PC-3 (cell line): Measurements from ENCODE around the gene C11orf58. TPM values are rescaled to one million over a fixed set of nuclear protein-coding genes. Genes with fewer than 3 reads are reported as not detected.
A peak's percentile ranks its signal among the peaks of the same experiment; 100 is the strongest.

Source experiments
- ATAC-seq: fragments of 200-7000 bp; cut with Tn5 transposase; 2 replicates; pipeline ENCODE4 v1.9.1; 2020; ENCODE audit warnings: mild to moderate bottlenecking, moderate library complexity
- BruUV-seq: library from RNA; stranded (reverse); fragments of 400-500 nt; replicated peaks from 2 replicates; lab custom pipeline; 2021; lab: Mats Ljungman, UMichigan
- CTCF ChIA-PET: fragments of 300-600 bp; sonication (Branson Sonifier 250); formaldehyde crosslinking; loops from one replicate; lab custom pipeline; 2022; ENCODE audit warnings: antibody characterized with exemption; lab: Charles Lee
- POLR2A ChIA-PET: fragments of 300-600 bp; sonication (Branson Sonifier 250); formaldehyde crosslinking; loops from one replicate; lab custom pipeline; 2022; ENCODE audit warnings: antibody characterized with exemption; ENCODE audit not compliant: unreplicated experiment; lab: Charles Lee
- DNase-seq: peaks from one replicate; pipeline ENCODE4 v3.0.0-alpha.2; 2015
- H2AFZ ChIP-seq: fragments of 300-600 bp; sonication (generic); 2 replicates; pipeline ENCODE4 v1.6.0; 2016; ENCODE audit warnings: antibody characterized with exemption, low read length
- H3F3A ChIP-seq: fragments of 300-600 bp; sonication (generic); one replicate; pipeline ENCODE4 v1.6.0; 2017; ENCODE audit warnings: antibody characterized with exemption, low read length, control low read depth, mild to moderate bottlenecking; ENCODE audit not compliant: unreplicated experiment
- H3K27ac ChIP-seq: fragments of 300-600 bp; sonication (generic); 2 replicates; pipeline ENCODE4 v1.5.1; 2016; ENCODE audit warnings: mild to moderate bottlenecking, low read length
- H3K27me3 ChIP-seq: fragments of 300-600 bp; sonication (generic); 2 replicates; pipeline ENCODE4 v1.6.1; 2016; ENCODE audit warnings: low read length, mixed read lengths
- H3K36me3 ChIP-seq: fragments of 300-600 bp; sonication (generic); 2 replicates; pipeline ENCODE4 v1.6.1; 2016; ENCODE audit warnings: low read depth, mixed run types, low read length, mixed read lengths
- H3K4me1 ChIP-seq: fragments of 300-600 bp; sonication (generic); 2 replicates; pipeline ENCODE4 v1.5.1; 2016; ENCODE audit warnings: low read length; ENCODE audit not compliant: insufficient read depth
- H3K4me2 ChIP-seq: fragments of 300-600 bp; sonication (generic); 2 replicates; pipeline ENCODE4 v1.6.0; 2016; ENCODE audit warnings: low read length
- H3K4me3 ChIP-seq: fragments of 300-600 bp; sonication (generic); 2 replicates; pipeline ENCODE4 v1.5.1; 2016; ENCODE audit warnings: mild to moderate bottlenecking, low read length, mixed read lengths
- H3K79me2 ChIP-seq: fragments of 300-600 bp; sonication (generic); 2 replicates; pipeline ENCODE4 v1.6.1; 2017; ENCODE audit warnings: low read length, mixed read lengths
- H3K9ac ChIP-seq: fragments of 300-600 bp; sonication (generic); 2 replicates; pipeline ENCODE4 v1.6.0; 2016; ENCODE audit warnings: mild to moderate bottlenecking, low read length
- H3K9me2 ChIP-seq: fragments of 300-600 bp; sonication (generic); replicated peaks from 2 replicates; pipeline ENCODE4 v1.6.1; 2016; ENCODE audit warnings: mixed run types, low read length, mixed read lengths
- H3K9me3 ChIP-seq: fragments of 300-600 bp; sonication (generic); 2 replicates; pipeline ENCODE4 v1.6.1; 2016; ENCODE audit warnings: low read length, mixed read lengths
- H4K20me1 ChIP-seq: fragments of 300-600 bp; sonication (generic); 2 replicates; pipeline ENCODE4 v1.6.1; 2016; ENCODE audit warnings: low read length, mixed read lengths
- CTCF ChIP-seq: fragments of 300-600 bp; sonication (generic); conservative IDR thresholded peaks from 2 replicates; pipeline ENCODE4 v1.5.1; 2017; ENCODE audit warnings: antibody characterized with exemption, low read depth, mild to moderate bottlenecking, low read length
- EZH2 ChIP-seq: fragments of 300-600 bp; sonication (generic); IDR thresholded peaks from one replicate; pipeline ENCODE4 v1.6.1; 2017; ENCODE audit warnings: antibody characterized with exemption, mild to moderate bottlenecking, low read length; ENCODE audit not compliant: unreplicated experiment
- EZH2phosphoT487 ChIP-seq: fragments of 300-600 bp; sonication (generic); IDR thresholded peaks from 2 replicates; pipeline ENCODE4 v1.6.1; 2018; ENCODE audit warnings: mild to moderate bottlenecking, antibody characterized with exemption, low read length, borderline replicate concordance
- intact Hi-C: fragments of 100-400 bp; cut with micrococcal nuclease; formaldehyde crosslinking; loops from 2 replicates; pipeline ENCODE4 v1.9.0; 2023
- total RNA-seq: library from RNA; depleted of rRNA; stranded (reverse); fragments of >200 nt; gene quantifications from 2 replicates; pipeline ENCODE4 v1.2.3, GENCODE V29; 2014

Gene C11orf58
- total RNA-seq, 1 experiment from 2014 or later = 157 TPM

GRCh38 chr11:16806791-16807190 is 68.3 kb downstream of the C11orf58 start:
- Histone ChIP-seq H3K27me3 (no peaks in the 10 kb centered on the region), H3K4me1 (peaks cover 39% of the 10 kb centered on the region), H3K9me3 (no peaks in the 10 kb centered on the region), H3K79me2 (no peaks in the 10 kb centered on the region), H2AFZ (no peak overlapping the region), H3K36me3 (0 out of 2 replicates have a peak, but pooled peaks cover 5% of the 10 kb centered on the region), H3K4me2 (0 out of 2 replicates have a peak overlapping the region, but pooled peaks have one; percentile 28), H3F3A (no peaks in the 10 kb centered on the region), H4K20me1 (no peaks in the 10 kb centered on the region), H3K9ac (no peak overlapping the region), H3K9me2 (no peaks in the 10 kb centered on the region), H3K4me3 (no peak overlapping the region), H3K27ac (no peak overlapping the region)
- no TSS peak for BruUV-seq
- intact Hi-C loops = no loop called here
- ATAC-seq = no peak
- CTCF ChIA-PET = interaction anchor here (1.0 kb wide), 1 partner anchor 13 kb away, joined by 3 read pairs; no protein-coding TSS in a partner anchor
- POLR2A ChIA-PET = no interaction called here
- TF ChIP-seq EZH2 = no peak
- no peak for TF ChIP-seq CTCF
- no peak for TF ChIP-seq EZH2phosphoT487
- DNase-seq = no peak

- Histone ChIP-seq H3K27ac (no peak overlapping the region), H4K20me1 (no peaks in the 10 kb centered on the region), H3K36me3 (0 out of 2 replicates have a peak, but pooled peaks cover 5% of the 10 kb centered on the region), H3K4me2 (no peak overlapping the region), H3K4me1 (peaks cover 39% of the 10 kb centered on the region), H3K9me2 (no peaks in the 10 kb centered on the region), H3K4me3 (no peak overlapping the region), H3K27me3 (no peaks in the 10 kb centered on the region), H3K9ac (no peak overlapping the region), H2AFZ (no peak overlapping the region), H3K9me3 (no peaks in the 10 kb centered on the region), H3K79me2 (no peaks in the 10 kb centered on the region), H3F3A (no peaks in the 10 kb centered on the region)
- no peak for TF ChIP-seq EZH2
- no peak for TF ChIP-seq CTCF
- TF ChIP-seq EZH2phosphoT487 = no peak
- DNase-seq = no peak
- ATAC-seq = no peak
- POLR2A ChIA-PET = no interaction called here
- CTCF ChIA-PET = no interaction called here
- BruUV-seq = no TSS peak
- intact Hi-C loops = no loop called here
These were observed 68.9 kb downstream of the C11orf58 start for GRCh38 chr11:16807306-16807705.
